Measurements from ENCODE around the gene MACROD2.

Gene MACROD2

GRCh38 chr20:15061955-15062354 is 1066.6 kb downstream of the MACROD2 start (continued):
- TF ChIP-seq PATZ1 (CRISPR knock-in tag; IDR thresholded peaks at IDR 0.05; ENCODE audit: borderline replicate concordance): no peak
- no peak for TF ChIP-seq SNAI2 (CRISPR knock-in tag; IDR thresholded peaks at IDR 0.05)
- no peak for TF ChIP-seq TOX (CRISPR knock-in tag; IDR thresholded peaks at IDR 0.05; ENCODE audit: borderline replicate concordance)
- TF ChIP-seq ESRRG (CRISPR knock-in tag; IDR thresholded peaks at IDR 0.05): no peak
- no peak for TF ChIP-seq OSR1 (CRISPR knock-in tag; IDR thresholded peaks at IDR 0.05)

DNA sequence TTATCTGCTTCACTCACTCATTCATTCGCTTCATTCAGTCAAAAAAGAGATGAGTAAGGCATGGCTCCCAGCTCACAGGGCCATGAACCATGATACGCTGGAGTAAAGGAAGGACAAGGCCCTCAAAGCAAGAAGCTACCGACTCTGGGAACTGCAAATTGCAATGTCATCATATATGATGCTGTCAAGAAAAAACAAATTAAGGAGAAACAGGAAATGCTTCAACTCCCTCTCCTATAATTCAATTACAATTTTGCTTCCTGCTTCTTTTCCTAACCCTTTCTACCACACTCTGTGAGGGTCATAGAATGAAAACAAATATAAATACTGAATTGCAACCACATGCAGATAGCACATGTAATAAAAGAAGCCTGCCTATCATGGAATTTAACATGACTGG is 1067.8 kb downstream of the MACROD2 start:
- ATAC-seq: no peak
- TF ChIP-seq GLIS3 (CRISPR knock-in tag; IDR thresholded peaks at IDR 0.05) (no peak), ZFP3 (CRISPR knock-in tag; IDR thresholded peaks at IDR 0.05) (no peak), ZNF8 (CRISPR knock-in tag; IDR thresholded peaks at IDR 0.05) (no peak), TOX (CRISPR knock-in tag; IDR thresholded peaks at IDR 0.05; ENCODE audit: borderline replicate concordance) (no peak), PPARA (CRISPR knock-in tag; IDR thresholded peaks at IDR 0.05; ENCODE audit: borderline replicate concordance) (no peak), ARNTL (CRISPR knock-in tag; IDR thresholded peaks at IDR 0.05; ENCODE audit: borderline replicate concordance, low read depth) (no peak), ZC3H10 (CRISPR knock-in tag; IDR thresholded peaks at IDR 0.05) (no peak), PATZ1 (CRISPR knock-in tag; IDR thresholded peaks at IDR 0.05; ENCODE audit: borderline replicate concordance) (no peak)

DNA sequence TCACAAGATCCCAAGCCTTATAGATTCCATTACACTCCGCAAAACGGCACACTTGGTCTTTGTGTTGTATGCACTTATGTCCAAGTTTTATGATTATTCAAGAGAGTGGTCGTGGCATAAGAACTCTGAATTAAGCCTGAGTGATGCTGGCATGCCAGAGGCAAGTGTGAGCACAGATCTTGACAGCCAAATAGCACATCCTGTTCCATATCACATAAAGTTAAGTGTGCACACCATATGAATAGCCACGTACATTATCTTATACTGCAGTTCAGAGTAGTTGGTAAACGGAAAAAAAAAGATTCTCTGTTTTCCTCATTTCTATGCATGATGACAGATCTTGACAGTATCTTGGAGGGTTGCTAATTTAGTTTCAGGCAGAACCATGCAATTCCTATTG is 1069.4 kb downstream of the MACROD2 start:
- ATAC-seq: no peak
- no peak for TF ChIP-seq PATZ1 (CRISPR knock-in tag; IDR thresholded peaks at IDR 0.05; ENCODE audit: borderline replicate concordance)

- no peak for ATAC-seq
- TF ChIP-seq ZC3H10 (CRISPR knock-in tag; IDR thresholded peaks at IDR 0.05) (no peak), ESRRG (CRISPR knock-in tag; IDR thresholded peaks at IDR 0.05) (no peak)
Observed at GRCh38 chr20:15065794-15066193, 1070.5 kb downstream of the MACROD2 start.

DNA sequence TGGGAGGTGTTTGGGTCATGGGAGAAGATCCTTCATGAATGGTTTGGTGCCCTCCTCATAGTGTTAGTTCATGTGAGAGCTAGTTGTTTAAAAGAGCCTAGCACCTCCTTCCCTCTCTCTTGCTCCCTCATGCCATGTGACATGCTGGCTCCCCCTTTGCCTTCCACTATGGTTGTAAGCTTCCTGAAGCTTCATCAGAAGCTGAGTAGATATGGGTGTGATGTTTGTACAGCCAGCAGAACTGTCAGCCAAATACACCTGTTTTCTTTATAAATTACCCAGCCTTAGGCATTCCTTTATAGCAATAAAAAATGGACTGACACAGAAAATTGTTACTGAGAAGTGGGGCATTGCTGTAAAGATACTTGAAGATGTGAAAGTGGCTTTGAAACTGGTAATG is 1073.2 kb downstream of the MACROD2 start:
- TF ChIP-seq ZFP30 (CRISPR knock-in tag; IDR thresholded peaks at IDR 0.05) (no peak), BACH2 (CRISPR knock-in tag; IDR thresholded peaks at IDR 0.05; ENCODE audit: borderline replicate concordance) (no peak), OSR1 (CRISPR knock-in tag; IDR thresholded peaks at IDR 0.05) (no peak), PPARA (CRISPR knock-in tag; IDR thresholded peaks at IDR 0.05; ENCODE audit: borderline replicate concordance) (no peak)
- ATAC-seq: no peak

DNA sequence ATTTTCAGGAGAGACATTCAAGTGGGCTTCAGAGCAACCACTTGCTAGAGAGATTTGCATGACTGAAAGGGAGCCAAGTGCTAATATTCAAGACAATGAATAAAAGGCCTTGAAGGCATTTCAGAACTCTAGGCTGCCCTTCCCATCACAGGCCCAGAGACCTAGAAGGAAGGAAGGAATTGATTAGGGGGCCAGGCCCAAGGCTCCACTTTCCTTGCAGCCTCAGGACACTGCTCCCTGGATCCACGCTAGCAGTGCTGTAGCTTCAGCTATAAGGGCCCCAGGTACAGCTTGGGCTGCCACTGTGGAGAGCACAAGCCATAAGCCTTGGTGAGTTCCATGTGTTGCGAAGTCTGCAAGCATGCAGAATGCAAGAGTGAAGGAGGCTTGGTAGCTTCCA is 1074.0 kb downstream of the MACROD2 start:
- no peak for ATAC-seq
- TF ChIP-seq ZNF565 (CRISPR knock-in tag; conservative IDR thresholded peaks at IDR 0.05; ENCODE audit: low read depth): no peak
- TF ChIP-seq PATZ1 (CRISPR knock-in tag; IDR thresholded peaks at IDR 0.05; ENCODE audit: borderline replicate concordance): no peak
- no peak for TF ChIP-seq TCF4 (CRISPR knock-in tag; IDR thresholded peaks at IDR 0.05; ENCODE audit: borderline replicate concordance)
- TF ChIP-seq ZFP30 (CRISPR knock-in tag; IDR thresholded peaks at IDR 0.05): no peak
- no peak for TF ChIP-seq BACH2 (CRISPR knock-in tag; IDR thresholded peaks at IDR 0.05; ENCODE audit: borderline replicate concordance)
- TF ChIP-seq OSR1 (CRISPR knock-in tag; IDR thresholded peaks at IDR 0.05): no peak
- no peak for TF ChIP-seq PPARA (CRISPR knock-in tag; IDR thresholded peaks at IDR 0.05; ENCODE audit: borderline replicate concordance)
- TF ChIP-seq RARB (CRISPR knock-in tag; IDR thresholded peaks at IDR 0.05): no peak
- no peak for TF ChIP-seq CSDC2 (CRISPR knock-in tag; IDR thresholded peaks at IDR 0.05)
- TF ChIP-seq POU6F1 (CRISPR knock-in tag; IDR thresholded peaks at IDR 0.05; ENCODE audit: borderline replicate concordance, low read depth): no peak
- no peak for TF ChIP-seq ZFP3 (CRISPR knock-in tag; IDR thresholded peaks at IDR 0.05)
- no peak for TF ChIP-seq SNAI2 (CRISPR knock-in tag; IDR thresholded peaks at IDR 0.05)
- TF ChIP-seq ISL1 (CRISPR knock-in tag; IDR thresholded peaks at IDR 0.05): no peak
- TF ChIP-seq, protein P1, sequence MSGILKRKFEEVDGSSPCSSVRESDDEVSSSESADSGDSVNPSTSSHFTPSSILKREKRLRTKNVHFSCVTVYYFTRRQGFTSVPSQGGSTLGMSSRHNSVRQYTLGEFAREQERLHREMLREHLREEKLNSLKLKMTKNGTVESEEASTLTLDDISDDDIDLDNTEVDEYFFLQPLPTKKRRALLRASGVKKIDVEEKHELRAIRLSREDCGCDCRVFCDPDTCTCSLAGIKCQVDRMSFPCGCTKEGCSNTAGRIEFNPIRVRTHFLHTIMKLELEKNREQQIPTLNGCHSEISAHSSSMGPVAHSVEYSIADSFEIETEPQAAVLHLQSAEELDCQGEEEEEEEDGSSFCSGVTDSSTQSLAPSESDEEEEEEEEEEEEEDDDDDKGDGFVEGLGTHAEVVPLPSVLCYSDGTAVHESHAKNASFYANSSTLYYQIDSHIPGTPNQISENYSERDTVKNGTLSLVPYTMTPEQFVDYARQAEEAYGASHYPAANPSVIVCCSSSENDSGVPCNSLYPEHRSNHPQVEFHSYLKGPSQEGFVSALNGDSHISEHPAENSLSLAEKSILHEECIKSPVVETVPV (CRISPR knock-in tag; IDR thresholded peaks at IDR 0.05): no peak
